ENCODE data around the gene NRIP2. TPM values are rescaled to one million over a fixed set of nuclear protein-coding genes. Genes with fewer than 3 reads are reported as not detected.
A peak's percentile ranks its signal among the peaks of the same experiment; 100 is the strongest.

Gene NRIP2
- total RNA-seq, 4 donors from 2014 or later = not detected

- Histone ChIP-seq H3K9me3 (no peaks in the 10 kb centered on the region), H3K4me1 (peaks cover 0 to 17% (median 12%) of the 10 kb centered on the region in 4 donors), H3K27me3 (no peaks in the 10 kb centered on the region), H3K36me3 (peaks cover 0 to 6% (median 0%) of the 10 kb centered on the region in 3 donors), H3K4me3 (peak within 1 kb of the TSS; percentile 61 to 80 (median 72)), H3K27ac (peak within 1 kb of the TSS; percentile 78 to 94 (median 92))
- DNase-seq = peak; percentile 95 to 99 (median 99)
- peak in 1 of 6 experiments; percentile 1 for TF ChIP-seq CTCF (IDR thresholded peaks at IDR 0.05)
- TF ChIP-seq POLR2A (IDR thresholded peaks at IDR 0.05) = peak; percentile 92 to 93
Observed at GRCh38 chr12:2812290-2813213, 22.3 kb downstream of the NRIP2 start, which contains the start of gene ITFG2. Gene ITFG2 (plus strand): TSS chr12:2812668. CDS start chr12:2812761, 93 bp downstream.

- Histone ChIP-seq H3K9me3 (no peaks in the 10 kb centered on the region), H3K27me3 (no peaks in the 10 kb centered on the region), H3K4me3 (peak overlapping the region; percentile 61 to 80 (median 72)), H3K4me1 (peaks cover 0 to 17% (median 12%) of the 10 kb centered on the region in 4 donors), H3K27ac (peak overlapping the region in 2 of 4 donors; percentile 78 to 90), H3K36me3 (no peaks in the 10 kb centered on the region)
- no peak for TF ChIP-seq POLR2A (IDR thresholded peaks at IDR 0.05)
- no peak for TF ChIP-seq CTCF (IDR thresholded peaks at IDR 0.05)
- DNase-seq = no peak
Observed at GRCh38 chr12:2811801-2812200, 23.0 kb downstream of the NRIP2 start.

GRCh38 chr12:2806700-2807099, 28.1 kb downstream of the NRIP2 start:
- TF ChIP-seq POLR2A (IDR thresholded peaks at IDR 0.05) (no peak), CTCF (IDR thresholded peaks at IDR 0.05) (no peak)
- Histone ChIP-seq H3K36me3 (peaks cover 0 to 31% (median 0%) of the 10 kb centered on the region in 3 donors), H3K27me3 (no peaks in the 10 kb centered on the region), H3K9me3 (no peaks in the 10 kb centered on the region), H3K4me3 (no peak overlapping the region), H3K27ac (no peak overlapping the region), H3K4me1 (no peaks in the 10 kb centered on the region)
- DNase-seq = no peak

- H3K27ac ChIP-seq = no peak overlapping the region
- H3K27me3 ChIP-seq = no peaks in the 10 kb centered on the region
- DNase-seq = no peak
Observed at GRCh38 chr12:2805143-2805520, 29.7 kb downstream of the NRIP2 start.

More at GRCh38 chr12:2805143-2805520, 29.7 kb downstream of the NRIP2 start:
- TF ChIP-seq POLR2A (IDR thresholded peaks at IDR 0.05) (no peak), CTCF (IDR thresholded peaks at IDR 0.05) (no peak)
- no peak overlapping the region for H3K4me3 ChIP-seq
- no peaks in the 10 kb centered on the region for H3K9me3 ChIP-seq
- H3K36me3 ChIP-seq = peaks cover 0 to 46% (median 0%) of the 10 kb centered on the region in 3 donors
- H3K4me1 ChIP-seq = no peaks in the 10 kb centered on the region

Measured in Peyer's patch (tissue), 4 donors.